HepG2 (cell line): ENCODE measurements around the gene TRAPPC1. TPM values are rescaled to one million over a fixed set of nuclear protein-coding genes. Genes with fewer than 3 reads are reported as not detected.

Source experiments
- ATAC-seq: fragments of 200-7000 bp; cut with Tn5 transposase; 3 replicates; pipeline ENCODE4 v1.9.1; 2020; ENCODE audit warnings: mild to moderate bottlenecking, moderate library complexity
- BruUV-seq: library from RNA; stranded (reverse); fragments of 400-500 nt; replicated peaks from 2 replicates; lab custom pipeline; 2021; lab: Mats Ljungman, UMichigan
- CTCF ChIA-PET: fragments of 300-600 bp; formaldehyde crosslinking; extraction: SDS; loops from one replicate; lab custom pipeline; 2021; ENCODE audit warnings: low total read pairs, inconsistent platforms, low intra/inter-chr PET ratio; lab: Yijun Ruan, JAX
- POLR2A ChIA-PET: fragments of 350-600 bp; sonication (Branson Sonifier 250); formaldehyde crosslinking; loops from one replicate; lab custom pipeline; 2020; ENCODE audit warnings: antibody characterized with exemption, inconsistent platforms; lab: Yijun Ruan, JAX
- DNase-seq: peaks from one replicate; pipeline ENCODE4 v3.0.0-alpha.2; 2015; ENCODE audit warnings: low spot score
- FAIRE-seq: peaks from 3 replicates; lab custom pipeline; 2011; peaks lifted over from hg19 to GRCh38; lab: Jason Lieb, UNC
- H2AFZ ChIP-seq: one replicate; pipeline ENCODE4 v1.6.1; 2011; ENCODE audit warnings: low read length, inconsistent platforms
- H3K27ac ChIP-seq: fragments of 300-600 bp; 3 replicates; pipeline ENCODE4 v1.8.0; 2011; ENCODE audit warnings: mixed run types, mild to moderate bottlenecking, mixed read lengths, low read length, inconsistent platforms; ENCODE audit not compliant: insufficient read depth; ENCODE audit errors: extremely low read length
- H3K27me3 ChIP-seq, 2 experiments: fragments of 200-600 bp in 1 of 2; 2 replicates in 1 of 2; 3 replicates in 1 of 2; pipeline versions ENCODE4 v1.6.0 to v1.8.0; 2011; ENCODE audit warnings: low read length in 2 of 2, mild to moderate bottlenecking in 2 of 2, moderate library complexity in 2 of 2, inconsistent platforms in 1 of 2; ENCODE audit not compliant: insufficient read depth in 2 of 2, control insufficient read depth in 1 of 2
- H3K36me3 ChIP-seq, 2 experiments: fragments of 200-600 bp in 1 of 2; replicated peaks in 1 of 2; 2 replicates in 1 of 2; 3 replicates in 1 of 2; pipeline versions ENCODE4 v1.5.1 to v1.8.0; 2011; ENCODE audit warnings: low read length in 2 of 2, inconsistent platforms in 1 of 2; ENCODE audit not compliant: insufficient read depth in 2 of 2, control insufficient read depth in 1 of 2
- H3K4me1 ChIP-seq: 2 replicates; pipeline ENCODE4 v1.5.1; 2012; ENCODE audit warnings: low read length, inconsistent platforms; ENCODE audit not compliant: insufficient read depth
- H3K4me2 ChIP-seq: 2 replicates; pipeline ENCODE4 v1.6.0; 2011; ENCODE audit warnings: low read depth, low read length, inconsistent platforms
- H3K4me3 ChIP-seq, 3 experiments: fragments of 200-600 bp in 1 of 3; sonication (generic), shearing (Covaris generic) in 1 of 3; replicated peaks in 1 of 3; 2 replicates each; pipeline ENCODE4 v1.5.1; 2011 to 2016; ENCODE audit warnings: low read length in 3 of 3, inconsistent platforms in 2 of 3, low read depth in 2 of 3, mild to moderate bottlenecking in 2 of 3, control low read depth in 1 of 3, mixed read lengths in 1 of 3; ENCODE audit not compliant: insufficient read depth in 1 of 3
- H3K79me2 ChIP-seq: one replicate; pipeline ENCODE4 v1.6.1; 2011; ENCODE audit warnings: low read length, inconsistent platforms; ENCODE audit not compliant: insufficient read depth
- H3K9ac ChIP-seq: 2 replicates; pipeline ENCODE4 v1.6.0; 2011; ENCODE audit warnings: mild to moderate bottlenecking, low read depth, low read length, inconsistent platforms; ENCODE audit not compliant: insufficient read depth
- H3K9me3 ChIP-seq: 2 replicates; pipeline ENCODE4 v1.5.1; 2012; ENCODE audit warnings: mild to moderate bottlenecking, low read length
- H4K20me1 ChIP-seq: 2 replicates; pipeline ENCODE4 v1.6.0; 2011; ENCODE audit warnings: inconsistent platforms, mild to moderate bottlenecking, low read length, moderate library complexity; ENCODE audit not compliant: insufficient read depth
- HDAC6 ChIP-seq: fragments of 200-600 bp; sonication (generic); IDR thresholded peaks from 2 replicates; pipeline ENCODE4 v1.7.0; 2017; ENCODE audit warnings: mild to moderate bottlenecking, antibody characterized with exemption, low read length, low read depth
- ZKSCAN5 ChIP-seq: sonication (generic); formaldehyde crosslinking; IDR thresholded peaks from 2 replicates; pipeline ENCODE4 v1.5.1; 2020; ENCODE audit warnings: mild to moderate bottlenecking, missing genetic modification reagents
- ZNF224 ChIP-seq: sonication (generic); formaldehyde crosslinking; IDR thresholded peaks from 2 replicates; pipeline ENCODE4 v1.5.0; 2020; ENCODE audit warnings: mild to moderate bottlenecking, missing genetic modification reagents
- ZNF839 ChIP-seq: sonication (generic); formaldehyde crosslinking; IDR thresholded peaks from 2 replicates; pipeline ENCODE4 v1.4.0; 2020; ENCODE audit warnings: missing genetic modification reagents, mild to moderate bottlenecking, borderline replicate concordance
- WGBS: methylation state at CpG from one replicate; pipeline ENCODE4 v1.1.6; 2017; ENCODE audit warnings: low lambda C conversion rate; 5-methylcytosine and 5-hydroxymethylcytosine counted together
- in situ Hi-C: cut with HindIII; loops from 2 replicates; pipeline ENCODE4 v1.10.0; 2017; ENCODE audit warnings: low pct_unique_long_range_greater_than_20kb; ENCODE audit not compliant: extremely low pct_ligation_motif_present
- intact Hi-C: fragments of 100-400 bp; cut with micrococcal nuclease; formaldehyde crosslinking; loops from one replicate; pipeline ENCODE4 v1.10.0; 2022; ENCODE audit not compliant: unreplicated experiment
- polyA plus RNA-seq, 8 experiments: library from polyadenylated mRNA; depleted of rRNA in 3 of 8; stranded (reverse) in 7 of 8; unstranded in 1 of 8; fragments of >200 nt; fragmentation: Illumina TruSeq in 4 of 8; extraction: Trizol in 4 of 8; gene quantifications; 2 replicates each; pipeline versions ENCODE4 v1.2.1 to v1.2.3, GENCODE V29; 2011 to 2016; ENCODE audit warnings: low read depth in 4 of 8, missing spikeins in 1 of 8, mixed read lengths in 1 of 8; ENCODE audit not compliant: insufficient read depth in 1 of 8
- total RNA-seq, 5 experiments: library from RNA; depleted of rRNA; stranded (reverse); fragments of >200 nt; fragmentation: Illumina TruSeq; extraction: Trizol; gene quantifications; 2 replicates each; pipeline ENCODE4 v1.2.3, GENCODE V29; 2016; ENCODE audit warnings: low read depth in 1 of 5
- TF ChIP-seq, protein P1 (sequence below): sonication (generic); formaldehyde crosslinking; IDR thresholded peaks from 2 replicates; pipeline ENCODE4 v1.4.0; 2020; ENCODE audit warnings: missing genetic modification reagents

Gene TRAPPC1
- total and polyA plus RNA-seq, 2 of the 13 experiments (the other 11 are each of a cell fraction or from before 2014, with no cell fraction given), result 28.1 to 44.9 TPM

DNA sequence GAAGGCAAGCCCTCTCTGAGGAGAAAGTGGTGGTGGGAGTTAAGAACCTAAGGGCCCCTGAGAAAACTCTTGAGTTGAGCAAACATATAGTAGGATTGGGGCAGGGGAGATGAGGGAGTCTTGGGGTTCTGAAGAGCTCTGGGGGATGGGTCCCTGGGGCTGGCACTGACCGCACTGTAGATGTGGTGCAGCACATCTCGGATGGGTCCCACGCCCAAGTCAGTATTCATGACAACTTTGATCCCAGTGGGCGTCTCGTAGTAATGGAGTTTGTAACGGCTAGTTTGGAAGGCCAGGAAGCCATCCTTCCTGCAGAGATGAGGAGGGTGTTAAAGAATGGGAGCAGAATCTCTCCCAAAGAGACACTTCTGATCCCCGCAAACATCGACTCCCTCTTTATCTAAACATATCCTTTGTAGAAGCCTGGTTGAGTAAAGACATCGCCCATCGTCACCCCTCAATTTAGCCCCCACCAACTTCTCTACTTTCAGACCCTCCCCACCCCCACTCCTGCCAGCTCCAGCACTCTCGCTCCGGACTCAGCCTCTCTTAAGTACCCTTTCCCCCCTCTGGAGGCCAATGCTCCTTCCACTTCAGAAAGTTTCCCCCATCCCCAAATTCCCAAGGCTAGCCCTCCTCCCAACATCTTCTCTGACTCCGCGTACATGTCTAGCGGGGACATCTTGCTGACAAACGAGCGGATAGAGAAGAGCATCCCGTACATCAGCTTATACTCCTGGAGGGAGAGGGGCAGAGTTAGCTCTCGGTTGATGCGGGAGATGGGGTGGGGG is 710 bp downstream of the TRAPPC1 start:
- intact Hi-C loops (loop anchor here (5.0 kb wide), 1 partner anchor 56 kb away; no protein-coding TSS in a partner anchor), in situ Hi-C loops (no loop called here)
- Histone ChIP-seq H4K20me1 (no peaks in the 10 kb centered on the region), H3K9ac (peak overlapping the region; percentile 77), H3K4me1 (peaks cover 26% of the 10 kb centered on the region), H3K9me3 (no peaks in the 10 kb centered on the region), H3K27ac (peak overlapping the region; percentile 49), H2AFZ (no peak overlapping the region), H3K36me3 (peaks cover 1 to 6% of the 10 kb centered on the region in 2 experiments; a peak in 4 of 5 replicates), H3K4me2 (peak overlapping the region; percentile 68), H3K27me3 (no peaks in the 10 kb centered on the region; a peak in 1 of 5 replicates), H3K79me2 (peaks cover 14% of the 10 kb centered on the region), H3K4me3 (peak overlapping the region; percentile 80 to 93 (median 85))
- WGBS, result 34% methylated on average over 18 of the region's 20 CpGs
- BruUV-seq, result TSS peak; percentile 83
- ATAC-seq (peak; percentile 21), FAIRE-seq (no peak), DNase-seq (no peak)
- ChIA-PET POLR2A (interaction anchor here (0.6 to 3.6 kb wide), 11 partner anchors 9 to 97 kb away, joined by 3 to 27 read pairs (median 4); partner anchors contain the start of genes KDM6B, NAA38 and RNF227), CTCF (no interaction called here)
- TF ChIP-seq, protein P1, sequence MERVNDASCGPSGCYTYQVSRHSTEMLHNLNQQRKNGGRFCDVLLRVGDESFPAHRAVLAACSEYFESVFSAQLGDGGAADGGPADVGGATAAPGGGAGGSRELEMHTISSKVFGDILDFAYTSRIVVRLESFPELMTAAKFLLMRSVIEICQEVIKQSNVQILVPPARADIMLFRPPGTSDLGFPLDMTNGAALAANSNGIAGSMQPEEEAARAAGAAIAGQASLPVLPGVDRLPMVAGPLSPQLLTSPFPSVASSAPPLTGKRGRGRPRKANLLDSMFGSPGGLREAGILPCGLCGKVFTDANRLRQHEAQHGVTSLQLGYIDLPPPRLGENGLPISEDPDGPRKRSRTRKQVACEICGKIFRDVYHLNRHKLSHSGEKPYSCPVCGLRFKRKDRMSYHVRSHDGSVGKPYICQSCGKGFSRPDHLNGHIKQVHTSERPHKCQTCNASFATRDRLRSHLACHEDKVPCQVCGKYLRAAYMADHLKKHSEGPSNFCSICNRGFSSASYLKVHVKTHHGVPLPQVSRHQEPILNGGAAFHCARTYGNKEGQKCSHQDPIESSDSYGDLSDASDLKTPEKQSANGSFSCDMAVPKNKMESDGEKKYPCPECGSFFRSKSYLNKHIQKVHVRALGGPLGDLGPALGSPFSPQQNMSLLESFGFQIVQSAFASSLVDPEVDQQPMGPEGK (CRISPR knock-in tag), result no peak
- TF ChIP-seq HDAC6 (no peak), ZNF224 (no peak), ZKSCAN5 (CRISPR knock-in tag) (no peak), ZNF839 (CRISPR knock-in tag) (no peak)
